ENCODE data around the gene SH3BP5.
"Not testable (repeated sequence)": the region's sequence is repeated elsewhere in the genome, so short reads cannot be mapped to it uniquely, and the experiment has no call there.

SH3BP5 gene

DNA sequence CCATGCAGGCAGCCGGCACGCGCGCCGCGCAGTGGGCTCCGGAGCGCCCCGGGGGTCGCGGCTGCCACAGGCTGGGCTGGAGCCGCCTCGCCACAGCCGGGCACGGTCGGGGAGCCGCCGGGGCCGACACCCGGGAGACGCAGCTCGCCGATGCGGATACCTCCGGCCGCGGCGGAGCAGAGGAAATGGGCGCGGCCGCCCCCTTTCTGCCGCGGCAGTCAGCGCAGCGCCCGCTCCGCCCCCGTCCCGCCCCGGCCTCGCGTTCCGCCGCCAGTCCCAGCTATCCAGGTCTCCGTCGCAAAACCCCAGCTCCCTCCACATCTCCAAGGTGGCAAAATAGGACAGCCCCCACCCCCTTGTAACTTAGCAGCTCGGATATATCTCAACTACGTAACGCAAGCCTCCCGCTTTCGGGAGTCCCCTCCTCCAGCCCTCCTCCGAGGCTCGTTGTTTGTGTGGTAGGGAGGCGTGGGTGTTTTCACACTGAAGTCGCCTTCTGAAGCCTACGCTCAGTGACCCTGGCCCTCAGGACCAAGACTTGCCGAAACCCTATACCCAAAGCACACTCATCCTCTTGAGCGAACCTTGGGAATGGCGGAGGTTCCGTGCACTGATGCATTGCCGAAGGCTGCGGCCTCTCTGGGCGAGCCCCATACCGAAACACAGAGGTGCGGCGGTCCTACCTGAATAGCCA, at the start of gene SH3BP5:
TSS of gene SH3BP5 (minus strand) at position 182 of the 694 bp plus-strand sequence. CDS start at position 4, 178 bp downstream.
- DNase-seq: peak; percentile 72

- no peak for DNase-seq
Observed at GRCh38 chr3:15380980-15381890, 48.8 kb upstream of the SH3BP5 start.

DNA sequence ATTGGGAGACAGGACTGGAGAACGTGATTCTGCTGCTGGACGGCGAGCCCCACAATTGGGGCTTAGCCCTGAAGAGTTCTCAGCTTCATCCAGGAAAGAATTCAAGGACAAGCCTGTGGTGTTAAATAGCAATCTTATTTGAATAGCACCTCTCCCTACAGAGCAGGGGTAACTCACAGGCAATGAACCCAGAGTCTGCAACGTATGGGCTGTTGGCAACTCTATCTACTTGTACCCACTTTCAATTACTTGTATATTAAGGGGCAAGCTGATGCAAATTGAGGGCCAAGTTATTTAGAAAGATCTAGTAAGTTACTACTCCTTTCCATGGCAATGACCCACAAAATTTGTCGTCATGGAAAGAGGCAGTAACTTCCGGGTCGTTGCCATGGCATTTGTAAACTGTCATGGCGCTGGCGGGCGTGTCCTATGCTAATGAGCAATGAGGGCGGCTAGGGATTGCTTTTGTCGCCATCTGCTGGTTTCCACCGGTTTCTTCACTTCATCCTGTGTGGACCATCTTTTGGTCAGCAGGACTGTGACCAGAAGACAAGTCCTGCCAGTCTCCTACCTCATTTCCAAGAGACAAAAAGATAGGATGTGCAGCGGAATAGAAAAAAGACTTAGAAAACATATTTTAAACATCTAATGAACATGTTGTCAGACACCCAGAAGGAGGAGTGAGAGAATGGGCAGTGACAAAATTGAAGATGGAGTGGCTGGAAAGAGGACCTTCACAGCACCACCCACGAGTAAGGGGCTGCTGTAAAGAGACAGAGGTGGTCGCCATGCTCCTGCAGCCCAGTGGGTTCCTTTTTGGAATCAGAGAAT, 45.8 kb upstream of the SH3BP5 start:
- peak; percentile 92 for DNase-seq

- no peak for DNase-seq
Observed at GRCh38 chr3:15375461-15376000, 43.1 kb upstream of the SH3BP5 start.

- no peak for DNase-seq
Observed at GRCh38 chr3:15372918-15373317, 40.5 kb upstream of the SH3BP5 start.

DNA sequence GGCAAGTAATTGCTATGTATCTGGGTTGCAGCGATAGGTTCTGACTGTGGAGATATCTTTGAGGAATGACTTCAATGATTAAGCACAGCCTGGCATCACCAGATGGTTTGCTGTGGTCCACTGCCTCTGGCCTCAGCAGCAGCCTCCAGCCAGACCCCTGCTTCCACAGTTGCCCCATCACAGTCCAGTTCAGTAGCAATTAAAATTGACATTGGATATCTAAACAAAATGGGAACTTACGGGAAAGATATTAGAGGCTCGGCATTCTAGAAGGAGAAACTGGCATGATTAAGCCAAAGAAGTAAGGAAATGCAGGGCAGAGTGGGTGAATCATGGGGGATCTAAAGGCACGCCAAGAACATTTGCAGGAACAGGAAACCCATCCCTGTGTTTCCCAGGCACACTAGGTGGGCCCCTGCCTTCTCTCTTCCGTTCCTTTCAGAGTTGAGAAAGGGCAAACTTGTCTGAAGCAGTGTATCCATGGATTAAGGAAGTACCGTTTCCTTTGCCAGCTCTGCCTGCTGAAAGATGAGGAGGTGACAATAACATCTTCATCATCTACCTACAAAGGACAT, 36.3 kb upstream of the SH3BP5 start:
- no peak for DNase-seq

DNA sequence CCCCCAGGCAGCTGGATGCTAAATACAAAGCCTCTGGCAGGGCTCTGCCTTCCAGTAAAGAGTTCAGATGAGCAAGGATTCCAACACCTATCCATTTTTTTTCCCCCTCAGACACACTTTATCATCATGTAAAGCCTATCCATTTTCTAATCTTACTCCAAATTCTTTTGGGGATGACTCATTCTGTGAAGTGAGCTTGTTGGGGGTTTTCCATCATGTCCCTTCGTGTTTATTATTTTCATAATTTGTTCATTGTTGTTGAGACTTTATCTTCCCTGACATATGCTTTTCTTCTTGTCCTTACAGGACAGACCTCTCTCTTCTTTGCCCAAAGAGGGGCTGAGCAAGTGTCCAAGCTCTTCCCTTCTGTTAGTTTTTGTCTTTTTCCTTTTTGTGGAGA, 34.7 kb upstream of the SH3BP5 start:
- DNase-seq: no peak

- DNase-seq: not testable (repeated sequence)
Observed at GRCh38 chr3:15364078-15364477, 31.7 kb upstream of the SH3BP5 start.

- DNase-seq: no peak
Observed at GRCh38 chr3:15361494-15362214, 29.3 kb upstream of the SH3BP5 start.

DNA sequence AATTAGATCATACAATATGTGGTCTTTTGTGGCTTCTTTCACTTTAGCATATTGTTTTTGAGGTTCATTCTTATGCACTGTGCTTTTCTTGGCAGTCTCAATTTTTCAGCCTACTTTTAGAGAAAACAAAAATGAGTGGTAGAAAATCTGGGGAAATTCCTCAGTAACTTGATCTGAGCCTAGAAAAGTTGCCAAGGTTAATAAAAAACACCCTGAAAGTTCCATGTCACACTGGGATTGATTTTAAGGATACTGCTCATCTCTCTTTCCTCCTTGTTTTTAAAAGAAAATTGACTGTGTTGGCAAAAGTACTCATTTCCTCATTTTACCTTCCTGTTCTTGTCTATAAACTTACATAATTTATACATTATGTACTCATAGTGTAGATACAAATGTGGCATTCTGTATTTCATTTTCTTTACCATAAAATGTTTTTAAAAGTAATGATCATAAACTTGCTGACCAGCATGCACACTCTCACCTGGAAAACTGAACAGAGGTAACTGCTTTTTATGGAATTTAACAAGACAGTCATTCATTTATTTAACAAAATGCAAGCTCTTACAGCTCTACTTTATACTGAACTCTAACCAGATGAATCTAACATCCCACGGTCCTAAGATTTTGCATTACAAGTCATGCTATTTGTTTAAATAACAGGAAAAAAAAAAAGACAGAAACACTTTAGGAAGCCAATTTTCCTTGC, 28.6 kb upstream of the SH3BP5 start:
- DNase-seq: no peak

DNA sequence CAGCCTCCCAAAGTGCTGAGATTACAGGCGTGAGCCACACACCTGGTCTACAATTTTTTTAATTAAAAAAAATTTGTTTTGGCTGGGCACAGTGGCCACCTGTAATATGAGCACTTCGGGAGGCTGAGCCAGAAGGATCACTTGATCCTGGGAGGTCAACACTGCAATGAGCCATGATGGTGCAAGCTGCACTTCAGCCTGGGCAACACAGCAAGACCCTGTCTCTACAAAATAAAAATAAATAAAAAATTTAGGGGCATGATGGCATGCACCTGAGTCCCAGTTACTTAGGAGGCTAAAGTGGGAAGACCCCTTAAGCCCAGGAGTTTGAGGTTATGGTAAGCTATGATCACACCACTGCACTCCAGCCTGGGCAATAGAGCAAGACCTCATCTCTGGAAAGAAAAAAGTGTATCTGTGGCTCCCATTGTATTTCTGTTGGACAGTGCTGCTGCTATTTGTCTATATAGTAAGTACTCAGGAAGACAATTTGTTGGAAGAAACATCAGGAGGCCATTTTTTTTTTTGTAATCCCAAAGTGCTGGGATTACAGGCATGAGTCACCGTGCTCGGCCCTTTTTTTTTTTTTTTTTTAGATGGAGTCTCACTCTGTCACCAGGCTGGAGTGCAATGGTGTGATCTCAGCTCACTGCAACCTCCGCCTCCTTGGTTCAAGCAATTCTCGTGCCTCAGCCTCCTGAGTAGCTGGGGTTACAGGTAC, 27.5 kb upstream of the SH3BP5 start:
- no peak for DNase-seq

GRCh38 chr3:15356651-15357061, 24.3 kb upstream of the SH3BP5 start:
- DNase-seq: not testable (repeated sequence)

DNA sequence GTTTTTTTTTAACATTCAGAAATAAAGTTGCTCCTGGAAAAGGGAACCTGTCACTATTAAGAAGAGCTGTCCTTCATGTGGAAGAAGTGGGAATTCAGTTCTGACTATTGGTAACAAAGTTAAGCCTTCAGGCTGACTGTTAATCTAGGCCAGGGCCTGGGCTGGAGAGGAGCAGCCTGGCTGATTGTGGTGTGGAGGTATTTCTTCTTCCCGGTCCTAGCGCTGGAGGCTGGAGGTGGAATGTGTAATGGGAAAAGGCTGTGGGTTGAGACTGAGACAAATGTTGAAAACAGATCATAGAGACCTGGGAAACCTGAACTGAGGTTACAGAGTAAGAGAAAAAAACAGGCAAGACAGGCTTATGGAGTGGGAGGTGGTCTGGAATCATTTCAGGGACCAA, 23.8 kb upstream of the SH3BP5 start:
- DNase-seq: no peak

GRCh38 chr3:15355086-15355485, 22.7 kb upstream of the SH3BP5 start:
- no peak for DNase-seq

GRCh38 chr3:15354485-15354884, 22.1 kb upstream of the SH3BP5 start:
- no peak for DNase-seq

DNA sequence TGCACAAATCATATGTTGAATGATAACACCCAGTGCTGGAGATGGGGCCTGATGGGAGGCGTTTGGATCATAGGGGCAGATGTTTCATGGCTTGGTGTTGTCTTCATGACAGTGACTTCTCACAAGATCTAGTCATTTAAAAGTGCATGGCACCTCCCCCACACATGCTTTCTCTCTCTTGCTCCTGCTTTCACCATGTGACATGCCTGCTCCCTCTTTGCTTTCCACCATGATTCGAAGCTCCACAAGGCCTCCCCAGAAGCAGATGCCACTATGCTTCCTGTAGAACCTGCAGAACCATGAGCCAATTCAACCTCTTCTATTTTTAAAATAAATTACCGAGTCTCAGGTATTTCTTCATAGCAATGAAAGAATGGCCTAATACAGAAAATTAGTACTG, 17.8 kb upstream of the SH3BP5 start:
- DNase-seq: no peak

GRCh38 chr3:15349438-15349837, 17.1 kb upstream of the SH3BP5 start:
- not testable (repeated sequence) for DNase-seq

DNA sequence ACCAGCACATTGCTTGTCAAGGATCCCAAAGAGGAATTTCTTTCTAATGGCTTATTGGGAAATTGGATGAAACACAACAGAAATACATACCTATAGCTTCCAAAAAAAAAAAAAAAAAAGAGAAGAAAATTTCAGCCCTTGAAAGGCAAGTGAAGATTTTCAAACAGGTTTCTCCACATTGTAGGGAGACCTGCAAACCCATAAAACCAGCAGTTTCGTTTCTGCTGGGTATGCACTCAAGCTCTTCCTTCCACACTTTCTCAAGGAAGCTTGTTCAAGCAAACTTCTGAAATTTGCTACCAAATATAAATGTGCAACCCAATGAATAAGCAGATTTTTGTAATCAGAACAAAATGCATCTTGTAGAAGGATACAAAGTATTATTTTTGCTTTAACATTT, 15.9 kb upstream of the SH3BP5 start:
- DNase-seq: no peak

DNA sequence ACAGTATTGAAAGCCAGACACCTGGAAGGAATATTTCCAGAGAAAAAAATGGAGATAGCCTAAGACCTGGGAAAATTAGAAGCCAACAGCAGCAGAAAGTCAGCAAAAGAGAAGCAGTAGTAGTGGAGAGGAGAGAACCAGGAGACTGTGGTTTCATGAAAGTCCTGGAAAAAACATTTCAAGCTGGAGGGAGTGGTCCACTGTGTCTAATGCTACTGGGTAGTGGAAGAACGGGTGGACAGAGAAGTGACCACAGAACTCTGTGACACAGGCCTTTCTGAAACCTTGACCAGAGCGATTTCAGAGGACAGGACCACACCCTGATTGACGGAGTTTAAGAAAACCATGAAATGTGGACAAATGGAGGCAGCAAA, 15.3 kb upstream of the SH3BP5 start:
- DNase-seq: no peak

GRCh38 chr3:15347063-15347736, 14.8 kb upstream of the SH3BP5 start:
- DNase-seq: no peak
